ENCODE measurements around the gene GH1. TPM values are rescaled to one million over a fixed set of nuclear protein-coding genes. Genes with fewer than 3 reads are reported as not detected.
A peak's percentile ranks its signal among the peaks of the same experiment; 100 is the strongest.
"Not testable (repeated sequence)": the region's sequence is repeated elsewhere in the genome, so short reads cannot be mapped to it uniquely, and the experiment has no call there.

Gene GH1
- total RNA-seq (1 to 10 TPM in 1 of 2 donors, not detected in 1; 5.5 TPM), polyA plus RNA-seq (ENCODE audit: insufficient read length in 2 of 2) (not detected)
- long read RNA-seq, donor 1: 0 reads
- long read RNA-seq, donor 2: 0 reads
- long read RNA-seq, donor 3: 0 reads
- long read RNA-seq, donor 4: 0 reads

- H3K36me3 ChIP-seq (ENCODE audit: control insufficient read depth, insufficient read depth, low read length); H3K4me1 ChIP-seq (ENCODE audit: control insufficient read depth, insufficient read depth, low read length); H3K27me3 ChIP-seq (ENCODE audit: control insufficient read depth, insufficient read depth, low read length); H3K4me3 ChIP-seq (ENCODE audit: low read depth, low read length); H3K27ac ChIP-seq (ENCODE audit: low read depth, low read length); DNase-seq (ENCODE audit: low read depth in 4 of 6, low spot score in 6 of 6); H3K9me3 ChIP-seq (ENCODE audit: control insufficient read depth, insufficient read depth, low read length): not testable (repeated sequence)
- 64% methylated on average over 6 of the region's 10 CpGs for WGBS (ENCODE audit: insufficient coverage)
Measured at GRCh38 chr17:63918789-63919305, at the start of gene GH1. Gene GH1 (minus strand): TSS chr17:63918839. CDS start chr17:63918776, 63 bp downstream.

DNA sequence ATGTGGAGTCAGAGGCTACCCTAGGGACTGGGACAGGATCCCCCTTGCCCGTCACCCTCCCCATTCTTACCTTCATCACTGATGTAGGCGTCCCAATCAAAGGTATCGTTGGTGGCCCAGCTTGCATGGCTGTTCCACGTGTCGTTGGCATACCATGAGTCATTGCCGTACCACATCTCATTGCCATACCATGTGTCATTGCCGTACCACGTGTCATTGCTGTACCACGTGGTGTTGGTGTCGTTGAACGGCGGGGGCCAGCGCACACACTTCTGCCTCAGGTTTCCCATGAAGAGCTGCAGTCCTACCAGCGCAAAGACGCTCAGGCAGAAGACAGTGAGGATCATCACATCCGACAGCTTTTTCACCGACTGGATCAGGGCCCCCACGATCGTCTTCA is 49.3 kb upstream of the GH1 start:
- Histone ChIP-seq H3K27ac (ENCODE audit: low read depth, low read length) (no peak overlapping the region), H3K36me3 (ENCODE audit: control insufficient read depth, insufficient read depth, low read length) (no peaks in the 10 kb centered on the region), H3K4me3 (ENCODE audit: low read depth, low read length) (no peak overlapping the region), H3K27me3 (ENCODE audit: control insufficient read depth, insufficient read depth, low read length) (no peaks in the 10 kb centered on the region), H3K4me1 (ENCODE audit: control insufficient read depth, insufficient read depth, low read length) (no peaks in the 10 kb centered on the region), H3K9me3 (ENCODE audit: control insufficient read depth, insufficient read depth, low read length) (no peaks in the 10 kb centered on the region)
- 91% methylated on average over 19 of the region's 19 CpGs for WGBS (ENCODE audit: insufficient coverage)
- no peak for DNase-seq (ENCODE audit: low read depth in 4 of 6, low spot score in 6 of 6)

GRCh38 chr17:63966646-63967264 is 48.1 kb upstream of the GH1 start:
- Histone ChIP-seq H3K36me3 (ENCODE audit: control insufficient read depth, insufficient read depth, low read length) (no peaks in the 10 kb centered on the region), H3K9me3 (ENCODE audit: control insufficient read depth, insufficient read depth, low read length) (no peaks in the 10 kb centered on the region), H3K27ac (ENCODE audit: low read depth, low read length) (no peak overlapping the region), H3K4me1 (ENCODE audit: control insufficient read depth, insufficient read depth, low read length) (no peaks in the 10 kb centered on the region), H3K27me3 (ENCODE audit: control insufficient read depth, insufficient read depth, low read length) (no peaks in the 10 kb centered on the region), H3K4me3 (ENCODE audit: low read depth, low read length) (no peak overlapping the region)
- WGBS (ENCODE audit: insufficient coverage): 85% methylated on average over 11 of the region's 11 CpGs
- DNase-seq (ENCODE audit: low read depth in 4 of 6, low spot score in 6 of 6): no peak

DNA sequence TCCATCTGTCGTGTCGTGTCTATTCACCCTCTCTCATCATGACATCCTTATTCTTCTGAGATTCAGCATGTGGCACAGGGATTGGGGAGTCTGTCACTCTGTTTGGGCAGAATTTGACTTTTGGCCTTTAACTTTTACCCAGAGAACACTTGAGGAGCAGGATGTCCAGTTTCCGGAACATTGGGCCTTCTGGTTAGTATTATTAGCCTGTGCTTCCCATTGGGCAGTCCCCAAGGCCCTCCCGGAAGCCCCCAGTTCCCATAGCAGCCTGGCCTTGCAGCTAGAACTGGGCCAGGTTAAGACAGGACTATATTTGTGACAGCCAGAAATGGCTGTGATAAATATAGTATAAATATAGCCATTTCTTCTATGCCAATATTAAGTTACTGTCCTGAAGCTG is 44.5 kb upstream of the GH1 start:
- no peaks in the 10 kb centered on the region for H3K36me3 ChIP-seq (ENCODE audit: control insufficient read depth, insufficient read depth, low read length)
- H3K27me3 ChIP-seq (ENCODE audit: control insufficient read depth, insufficient read depth, low read length): peaks cover 8% of the 10 kb centered on the region
- no peak overlapping the region for H3K4me3 ChIP-seq (ENCODE audit: low read depth, low read length)
- DNase-seq (ENCODE audit: low read depth in 4 of 6, low spot score in 6 of 6): no peak
- WGBS (ENCODE audit: insufficient coverage): no CpG with 5 or more reads among the region's 4 CpGs
- no peak overlapping the region for H3K27ac ChIP-seq (ENCODE audit: low read depth, low read length)
- no peaks in the 10 kb centered on the region for H3K9me3 ChIP-seq (ENCODE audit: control insufficient read depth, insufficient read depth, low read length)
- H3K4me1 ChIP-seq (ENCODE audit: control insufficient read depth, insufficient read depth, low read length): peaks cover 6% of the 10 kb centered on the region

GRCh38 chr17:63962298-63962744 is 43.7 kb upstream of the GH1 start:
- Histone ChIP-seq H3K27me3 (ENCODE audit: control insufficient read depth, insufficient read depth, low read length) (peaks cover 8% of the 10 kb centered on the region), H3K9me3 (ENCODE audit: control insufficient read depth, insufficient read depth, low read length) (no peaks in the 10 kb centered on the region), H3K4me1 (ENCODE audit: control insufficient read depth, insufficient read depth, low read length) (peaks cover 6% of the 10 kb centered on the region), H3K4me3 (ENCODE audit: low read depth, low read length) (no peak overlapping the region), H3K27ac (ENCODE audit: low read depth, low read length) (no peak overlapping the region), H3K36me3 (ENCODE audit: control insufficient read depth, insufficient read depth, low read length) (no peaks in the 10 kb centered on the region)
- DNase-seq (ENCODE audit: low read depth in 4 of 6, low spot score in 6 of 6): no peak
- 7% methylated on average over 4 of the region's 10 CpGs for WGBS (ENCODE audit: insufficient coverage)

GRCh38 chr17:63961355-63962212 is 42.9 kb upstream of the GH1 start:
- Histone ChIP-seq H3K4me1 (ENCODE audit: control insufficient read depth, insufficient read depth, low read length) (peaks cover 6% of the 10 kb centered on the region), H3K36me3 (ENCODE audit: control insufficient read depth, insufficient read depth, low read length) (no peaks in the 10 kb centered on the region), H3K9me3 (ENCODE audit: control insufficient read depth, insufficient read depth, low read length) (no peaks in the 10 kb centered on the region), H3K27me3 (ENCODE audit: control insufficient read depth, insufficient read depth, low read length) (peaks cover 8% of the 10 kb centered on the region), H3K27ac (ENCODE audit: low read depth, low read length) (no peak overlapping the region), H3K4me3 (ENCODE audit: low read depth, low read length) (no peak overlapping the region)
- WGBS (ENCODE audit: insufficient coverage): 7% methylated on average over 35 of the region's 37 CpGs
- DNase-seq (ENCODE audit: low read depth in 4 of 6, low spot score in 6 of 6): peak in 2 of 6 donors; percentile 15 to 42

DNA sequence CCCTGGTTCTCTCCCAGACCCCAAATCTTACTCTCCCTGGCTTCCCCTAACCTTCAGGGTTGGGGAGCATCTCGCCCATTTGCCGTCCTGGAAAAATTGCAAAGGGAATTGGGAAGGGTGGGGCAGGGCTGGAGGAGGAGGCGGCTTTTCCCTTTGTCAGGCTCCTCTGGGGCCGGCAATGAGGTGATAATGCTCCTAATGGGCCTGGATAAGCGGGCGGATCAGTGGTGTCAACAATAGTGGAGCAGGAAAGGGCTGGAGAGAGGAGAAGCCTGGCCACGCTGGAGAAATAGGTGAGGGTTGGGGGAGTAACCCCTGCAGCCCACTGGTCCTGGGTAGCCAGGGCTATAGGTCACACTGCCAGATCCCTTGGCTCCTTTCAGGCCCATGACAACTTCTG is 41.8 kb upstream of the GH1 start:
- H3K27me3 ChIP-seq (ENCODE audit: control insufficient read depth, insufficient read depth, low read length): peaks cover 8% of the 10 kb centered on the region
- WGBS (ENCODE audit: insufficient coverage): 40% methylated on average over 6 of the region's 7 CpGs
- no peaks in the 10 kb centered on the region for H3K9me3 ChIP-seq (ENCODE audit: control insufficient read depth, insufficient read depth, low read length)
- H3K27ac ChIP-seq (ENCODE audit: low read depth, low read length): no peak overlapping the region
- no peak overlapping the region for H3K4me3 ChIP-seq (ENCODE audit: low read depth, low read length)
- no peak for DNase-seq (ENCODE audit: low read depth in 4 of 6, low spot score in 6 of 6)
- H3K36me3 ChIP-seq (ENCODE audit: control insufficient read depth, insufficient read depth, low read length): no peaks in the 10 kb centered on the region
- peaks cover 6% of the 10 kb centered on the region for H3K4me1 ChIP-seq (ENCODE audit: control insufficient read depth, insufficient read depth, low read length)

GRCh38 chr17:63960006-63960405 is 41.4 kb upstream of the GH1 start:
- Histone ChIP-seq H3K27ac (ENCODE audit: low read depth, low read length) (no peak overlapping the region), H3K9me3 (ENCODE audit: control insufficient read depth, insufficient read depth, low read length) (no peaks in the 10 kb centered on the region), H3K27me3 (ENCODE audit: control insufficient read depth, insufficient read depth, low read length) (peaks cover 8% of the 10 kb centered on the region), H3K4me3 (ENCODE audit: low read depth, low read length) (no peak overlapping the region), H3K36me3 (ENCODE audit: control insufficient read depth, insufficient read depth, low read length) (no peaks in the 10 kb centered on the region), H3K4me1 (ENCODE audit: control insufficient read depth, insufficient read depth, low read length) (peaks cover 6% of the 10 kb centered on the region)
- WGBS (ENCODE audit: insufficient coverage): 66% methylated on average over 8 of the region's 9 CpGs
- no peak for DNase-seq (ENCODE audit: low read depth in 4 of 6, low spot score in 6 of 6)

GRCh38 chr17:63956296-63956920 is 37.8 kb upstream of the GH1 start:
- peaks cover 4% of the 10 kb centered on the region for H3K4me1 ChIP-seq (ENCODE audit: control insufficient read depth, insufficient read depth, low read length)
- H3K27me3 ChIP-seq (ENCODE audit: control insufficient read depth, insufficient read depth, low read length): peaks cover 8% of the 10 kb centered on the region
- no peaks in the 10 kb centered on the region for H3K9me3 ChIP-seq (ENCODE audit: control insufficient read depth, insufficient read depth, low read length)
- H3K36me3 ChIP-seq (ENCODE audit: control insufficient read depth, insufficient read depth, low read length): no peaks in the 10 kb centered on the region
- no peak for DNase-seq (ENCODE audit: low read depth in 4 of 6, low spot score in 6 of 6)
- 80% methylated on average over 1 of the region's 5 CpGs for WGBS (ENCODE audit: insufficient coverage)
- no peak overlapping the region for H3K4me3 ChIP-seq (ENCODE audit: low read depth, low read length)
- no peak overlapping the region for H3K27ac ChIP-seq (ENCODE audit: low read depth, low read length)

All from spinal cord (tissue), 10 donors.